Smooth muscle cell of the brain vasculature (primary cell): ENCODE data around the gene CITED1.

Experiments used
- DNase-seq: peaks from one replicate; pipeline ENCODE4 v3.0.0-alpha.2; 2012; ENCODE audit warnings: low read depth, low spot score

CITED1 gene

DNA sequence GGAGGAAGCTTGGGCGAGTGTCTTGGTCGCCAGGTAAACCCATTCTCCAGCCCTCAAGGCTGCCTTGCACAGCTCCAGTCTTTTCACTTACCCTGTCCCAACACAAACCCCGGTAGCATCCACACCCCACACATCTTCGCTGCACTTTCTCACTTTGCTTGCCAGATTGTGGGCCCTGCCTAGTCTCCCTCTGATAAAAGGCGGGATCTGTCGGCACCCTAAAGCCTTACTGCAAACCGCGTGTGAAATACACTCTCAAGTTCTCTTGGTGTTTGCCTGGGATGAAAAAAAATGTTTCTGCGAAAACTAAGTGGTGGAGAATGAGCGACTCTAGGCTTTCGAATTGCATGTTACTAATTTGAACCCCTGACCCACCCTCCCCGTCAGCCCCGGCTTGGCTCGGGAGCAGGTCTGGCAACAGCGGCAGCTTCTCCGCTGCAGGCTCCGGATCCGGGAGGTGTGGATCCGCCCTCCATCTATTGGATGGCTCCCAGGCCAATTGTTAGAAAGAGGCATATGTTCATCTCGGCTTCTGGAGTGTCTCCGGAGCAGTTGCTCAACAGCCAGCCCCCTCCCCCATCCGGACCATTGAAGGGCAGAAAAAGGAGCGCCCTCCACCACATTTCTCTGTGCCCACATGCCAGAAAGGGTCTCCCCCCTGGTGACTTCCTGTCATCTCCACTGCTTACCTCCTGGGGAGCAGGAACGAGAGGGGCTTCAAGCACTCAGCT, 3.0 kb upstream of the CITED1 start:
- DNase-seq = peak; percentile 29

DNA sequence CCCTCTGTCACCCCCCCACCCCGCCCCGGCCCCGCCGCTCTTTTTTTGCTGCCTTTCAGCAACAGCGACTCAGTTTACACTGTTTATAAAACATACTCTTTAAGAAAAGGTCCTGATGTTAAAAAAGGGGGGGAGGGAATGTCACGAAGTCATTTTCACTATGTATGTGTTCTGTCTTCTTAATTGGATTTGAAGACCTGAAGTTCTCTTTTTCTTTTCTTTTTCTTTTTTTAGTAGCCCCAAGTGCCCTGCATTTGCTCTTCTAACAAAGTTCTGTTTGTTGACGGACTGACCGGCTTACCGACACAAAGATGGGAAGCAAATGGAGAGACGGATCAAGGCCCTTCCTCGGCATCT, 2.5 kb upstream of the CITED1 start:
- DNase-seq = no peak

DNA sequence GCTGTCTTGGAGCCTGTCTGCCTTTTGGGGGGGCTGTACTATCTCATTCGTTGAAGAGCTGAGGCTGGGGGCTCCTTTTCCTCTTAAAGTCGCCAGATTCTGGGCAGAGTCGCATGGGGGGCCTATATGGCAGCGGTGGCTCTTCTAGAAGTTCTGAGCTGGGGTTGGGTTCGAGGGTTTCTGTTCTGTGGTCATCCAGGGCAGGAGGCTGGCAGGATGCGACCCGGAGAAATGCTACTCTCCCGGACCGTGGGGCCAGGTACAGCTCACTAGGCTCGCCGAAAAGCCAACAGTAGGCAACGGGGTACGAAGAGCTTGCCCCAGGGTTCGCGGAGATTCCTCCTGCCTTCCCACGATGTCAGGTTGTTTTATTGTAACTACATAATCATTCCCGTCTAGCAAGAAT, 1.9 kb upstream of the CITED1 start:
- DNase-seq = no peak

DNA sequence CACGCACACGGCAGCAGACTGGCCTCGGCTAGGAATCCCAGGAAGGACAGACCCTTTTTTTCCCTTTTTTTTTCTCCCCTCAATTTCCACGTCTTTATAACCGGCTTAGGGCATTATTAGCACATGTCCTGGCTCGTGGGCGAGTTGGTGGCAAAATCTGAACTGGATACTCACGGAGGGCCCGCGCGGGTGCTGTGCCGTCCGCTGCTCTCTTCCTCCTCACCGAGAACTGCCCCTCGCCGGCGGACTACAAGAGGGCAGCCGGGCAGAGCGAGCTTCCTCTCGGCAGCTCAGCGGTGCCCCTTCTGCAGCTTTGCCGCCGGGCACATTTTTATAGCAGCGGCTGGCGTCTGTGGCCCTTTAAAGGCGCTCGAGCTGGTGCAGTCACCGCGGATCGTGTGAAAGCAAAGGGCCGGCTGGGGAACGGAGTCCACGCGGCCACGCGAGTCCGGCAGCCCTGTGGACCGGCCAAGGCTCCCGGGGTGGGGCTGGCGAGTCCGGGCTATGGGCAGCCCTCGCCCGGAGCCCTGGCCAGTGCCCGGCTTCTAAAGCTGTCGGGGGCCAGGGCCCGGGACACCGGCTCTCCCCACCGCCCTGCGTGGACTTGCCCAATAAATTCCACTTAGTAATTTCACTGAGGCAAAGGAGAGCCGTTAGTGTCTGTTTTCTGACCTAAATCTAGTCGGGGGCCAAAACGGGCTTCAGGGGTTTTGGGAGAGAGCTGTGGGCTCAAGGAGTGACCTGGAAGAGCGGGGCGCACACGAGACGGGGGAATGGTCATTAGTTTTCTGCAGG, 1.3 kb upstream of the CITED1 start:
- DNase-seq = peak; percentile 6

DNA sequence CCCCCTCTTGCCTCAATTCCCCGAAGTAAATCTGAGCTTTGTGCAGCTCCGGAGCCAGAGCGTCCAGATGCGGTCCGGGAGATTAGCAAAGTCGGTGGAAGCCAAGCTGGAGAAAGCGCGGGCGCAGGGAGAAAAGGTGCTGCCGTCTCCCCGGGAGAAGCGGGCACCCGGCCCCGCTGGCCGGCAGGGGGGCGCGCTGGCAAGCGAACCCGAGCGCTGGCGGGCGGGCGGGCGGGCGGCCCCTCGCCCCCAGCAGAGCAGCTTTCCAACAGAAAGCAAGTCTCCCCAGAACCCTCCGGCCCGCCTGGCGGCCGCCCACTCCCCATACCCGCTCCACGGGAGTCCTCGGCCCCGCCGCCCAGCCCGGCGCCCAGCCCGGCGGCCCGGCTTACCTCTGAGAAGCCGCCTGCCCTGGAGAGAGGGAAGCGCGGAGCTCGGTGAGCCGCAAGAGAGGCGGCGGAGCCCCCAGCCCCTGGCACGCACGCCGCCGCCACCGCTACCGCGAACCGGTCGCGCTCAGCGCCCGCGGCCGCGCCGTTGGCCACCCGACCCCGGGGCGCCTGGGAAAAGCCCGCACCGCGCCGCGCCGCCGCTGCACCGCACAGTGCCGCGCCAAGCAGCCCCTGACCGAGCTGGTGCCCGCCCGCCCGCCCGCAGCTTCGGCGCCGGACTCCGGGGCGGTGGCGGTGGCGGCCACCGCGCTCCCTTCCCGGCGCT, 529 bp upstream of the CITED1 start:
- no peak for DNase-seq

DNA sequence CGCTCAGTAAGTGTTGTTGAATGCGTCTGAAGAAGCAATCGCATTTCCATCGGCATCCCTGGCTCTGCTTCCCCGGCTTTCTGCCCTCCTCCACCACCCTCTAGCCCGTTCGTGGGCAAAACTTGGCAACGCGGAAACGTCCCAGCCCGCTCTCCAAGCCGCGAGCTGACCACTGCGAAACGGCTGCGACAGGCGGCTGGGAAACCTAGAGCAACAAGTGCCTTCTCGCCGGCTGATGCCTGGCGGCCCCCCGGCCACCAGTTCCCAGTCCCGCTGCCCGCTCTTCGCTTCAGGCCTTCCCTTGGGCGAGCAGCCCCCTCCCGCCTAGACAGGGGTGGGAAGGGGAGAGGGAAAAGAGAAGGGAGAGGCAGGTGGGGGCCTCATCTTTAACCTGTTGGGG, 837 bp downstream of the CITED1 start:
- DNase-seq = no peak

DNA sequence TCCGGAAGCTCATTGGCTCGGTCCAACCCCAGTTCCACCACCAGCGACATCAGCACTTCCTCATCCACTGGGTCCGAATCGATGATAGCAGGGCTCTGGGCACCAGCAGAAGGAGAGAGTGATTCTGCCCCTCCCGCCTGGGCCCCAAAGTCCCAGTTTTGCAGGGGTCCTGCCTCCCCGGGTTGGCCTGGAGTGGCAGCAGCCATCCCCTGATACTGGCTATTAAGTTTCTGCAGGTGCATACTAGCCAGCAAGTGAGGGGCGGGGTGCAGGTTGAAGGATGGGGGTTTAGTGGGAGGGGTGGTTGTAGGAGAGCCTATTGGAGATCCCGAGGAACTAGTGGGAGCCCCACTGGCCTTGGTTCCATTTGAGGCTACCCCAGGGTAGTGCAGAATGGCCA, 3.9 kb downstream of the CITED1 start:
- no peak for DNase-seq

DNA sequence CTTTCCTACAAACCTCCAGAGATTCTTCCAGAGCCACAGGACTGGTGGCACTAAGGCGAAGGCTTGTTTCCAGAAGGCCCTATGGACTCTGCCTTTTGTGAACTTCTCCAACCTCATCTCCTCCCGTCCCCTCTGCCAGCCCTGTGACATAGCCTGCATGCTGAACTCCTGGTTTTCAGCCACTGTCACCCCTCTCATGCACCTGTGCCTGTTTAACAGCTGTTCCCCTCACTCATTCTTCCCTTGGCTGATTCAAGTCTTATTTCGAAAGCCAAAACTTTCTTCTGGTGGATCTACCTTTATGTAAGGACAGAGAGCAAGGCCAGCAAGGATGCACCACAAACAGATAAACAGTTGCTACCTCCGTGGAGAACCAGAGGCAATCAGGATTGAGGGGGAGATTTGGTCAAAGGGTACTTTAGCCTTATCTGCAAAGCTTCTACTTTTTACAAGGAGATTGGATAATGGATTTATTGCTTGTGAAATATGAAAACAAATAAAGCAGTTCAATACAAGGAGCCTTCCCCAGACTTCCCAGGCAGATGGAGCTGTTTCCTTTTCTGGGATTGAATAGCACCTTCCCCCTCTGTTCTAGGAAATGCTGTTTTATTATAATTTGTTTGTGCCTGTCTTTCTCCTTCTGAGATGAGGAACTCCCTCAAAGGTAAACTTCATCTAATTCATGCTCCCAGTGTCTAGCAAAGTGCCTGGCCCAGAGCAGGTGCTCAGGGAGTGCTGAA, 5.7 kb downstream of the CITED1 start:
- DNase-seq = no peak

DNA sequence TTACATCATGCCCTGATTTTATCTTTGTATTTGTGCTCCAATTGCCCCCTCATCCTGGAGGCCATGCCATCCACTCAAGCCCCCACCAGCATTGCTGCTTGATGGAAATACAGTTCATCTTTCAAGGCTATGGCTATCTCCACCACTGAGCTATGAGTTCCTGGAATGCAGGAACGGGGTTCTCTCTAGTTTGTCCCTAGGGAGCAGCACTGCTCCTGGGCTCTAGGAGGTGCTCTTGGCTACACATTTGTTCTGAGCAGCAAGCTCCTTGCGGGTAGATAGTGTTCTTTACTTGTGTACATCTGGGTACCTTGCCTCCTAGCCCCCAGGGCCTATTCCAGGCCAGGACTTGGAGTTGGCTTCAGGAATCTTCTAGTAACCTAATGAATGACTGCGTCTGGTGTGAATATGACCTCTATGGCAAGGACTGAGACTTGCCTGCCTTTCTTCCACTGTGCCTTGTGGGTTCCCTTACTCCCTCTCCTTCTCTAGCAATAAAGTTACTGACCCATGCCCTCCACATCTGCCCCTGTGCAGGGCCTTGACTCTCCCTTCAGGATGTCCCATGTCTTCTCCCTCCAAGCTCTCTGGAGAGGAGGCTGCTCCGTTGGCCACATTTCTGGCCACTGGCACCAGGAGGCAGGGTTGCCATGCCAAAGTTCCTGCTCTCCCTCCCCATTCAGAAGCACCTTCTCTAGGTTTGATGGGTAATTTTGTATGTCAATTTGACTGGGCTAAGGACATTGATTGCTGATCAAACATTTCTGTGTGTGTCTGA, 7.6 kb downstream of the CITED1 start:
- DNase-seq = no peak

DNA sequence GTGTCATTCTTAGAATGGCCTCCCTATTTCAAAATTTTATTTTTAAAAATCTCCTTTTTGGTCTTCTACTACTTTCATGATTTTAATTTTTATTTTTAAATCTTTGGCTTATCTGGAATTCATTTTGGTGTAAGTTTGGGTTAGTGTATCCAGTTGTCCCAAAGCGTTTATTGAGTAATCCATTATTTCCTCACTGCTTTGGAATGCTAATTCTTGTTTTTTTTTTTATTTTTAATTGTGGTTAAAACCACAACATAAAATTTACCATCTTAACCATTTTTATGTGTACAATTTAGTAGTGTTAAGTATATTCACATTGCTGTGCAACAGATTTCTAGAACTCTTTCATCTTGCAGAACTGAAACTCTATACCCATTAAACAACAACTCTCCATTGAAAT, 8.7 kb downstream of the CITED1 start:
- no peak for DNase-seq

DNA sequence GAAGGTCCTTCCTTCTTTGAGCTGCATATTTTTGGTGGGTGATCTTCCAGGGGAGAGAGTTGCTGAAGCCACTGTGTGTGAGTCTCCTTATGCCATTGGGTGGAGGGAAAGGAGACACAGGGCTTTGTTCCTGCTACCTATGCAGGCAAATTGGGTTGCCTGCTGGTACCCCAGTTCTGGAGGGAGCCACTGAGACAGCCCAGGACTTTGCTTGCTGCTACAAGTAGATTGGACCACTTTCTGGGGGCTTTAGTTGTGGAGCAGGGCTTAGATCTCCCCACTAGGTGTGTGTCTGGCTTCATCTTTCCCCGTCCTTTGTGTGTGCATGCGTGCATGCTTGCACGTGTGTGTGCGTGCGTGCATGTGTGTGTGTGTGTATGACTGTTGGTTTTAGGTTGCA, 10.0 kb downstream of the CITED1 start:
- no peak for DNase-seq

DNA sequence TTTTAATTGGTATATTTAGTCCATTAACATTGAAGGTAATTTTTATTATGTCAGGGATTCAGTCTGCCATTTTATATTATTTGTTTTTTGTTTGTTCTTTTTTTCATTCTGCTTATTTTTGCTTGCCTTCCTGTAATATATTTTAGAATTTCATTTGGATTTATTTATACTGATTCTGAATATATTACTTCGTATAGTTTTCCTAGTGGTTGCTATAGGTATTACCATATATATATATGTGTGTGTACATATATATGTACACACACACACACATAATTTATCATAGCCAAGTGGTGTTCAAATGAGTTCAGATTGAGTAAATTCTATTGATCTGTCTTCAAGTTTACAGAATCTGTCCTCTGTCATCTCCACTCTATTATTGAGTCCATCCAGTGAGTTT, 11.2 kb downstream of the CITED1 start:
- DNase-seq = no peak

DNA sequence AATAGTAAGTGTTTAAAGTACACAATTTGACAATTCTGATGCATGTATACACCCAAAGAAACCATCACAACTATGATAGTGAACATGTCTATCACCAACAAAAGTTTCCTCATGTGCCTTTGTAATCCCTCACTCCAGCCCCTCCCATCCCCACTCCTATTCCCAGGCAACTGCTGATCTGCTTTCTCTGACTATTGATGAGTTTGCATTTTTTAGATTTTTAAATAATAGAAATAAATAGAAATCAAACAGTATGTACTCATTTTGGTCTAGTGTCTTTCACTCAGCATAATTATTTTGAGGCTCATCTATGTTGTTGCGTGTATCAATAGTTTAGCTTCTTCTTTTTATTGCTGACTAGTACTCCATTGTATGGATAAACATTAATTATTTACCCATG, 23.4 kb downstream of the CITED1 start:
- DNase-seq = no peak

DNA sequence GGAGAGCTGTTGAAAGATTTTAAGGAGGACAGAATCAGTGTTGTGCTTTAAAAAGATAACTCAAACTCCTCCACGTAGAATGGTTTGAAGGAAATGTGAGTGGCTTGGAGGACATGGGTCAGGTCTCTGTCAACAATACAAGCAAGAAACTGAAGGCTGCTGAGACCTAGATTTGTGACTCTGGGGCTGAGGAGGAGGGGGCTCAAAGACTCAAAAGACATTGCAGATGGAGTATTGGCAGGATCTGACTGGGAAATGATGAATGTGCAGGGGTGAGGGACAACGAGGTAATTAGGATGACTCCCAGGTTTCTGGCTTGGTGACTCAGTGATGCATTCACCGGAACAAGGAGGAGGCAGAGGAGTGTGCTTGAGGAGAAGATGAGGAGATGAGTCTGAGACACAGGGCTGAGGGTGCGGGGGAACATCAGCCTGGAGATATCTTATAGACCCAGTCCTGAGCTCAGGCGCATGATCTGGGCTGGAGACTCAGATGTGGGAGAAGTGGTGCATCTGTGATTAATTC, 25.3 kb downstream of the CITED1 start:
- DNase-seq = no peak

DNA sequence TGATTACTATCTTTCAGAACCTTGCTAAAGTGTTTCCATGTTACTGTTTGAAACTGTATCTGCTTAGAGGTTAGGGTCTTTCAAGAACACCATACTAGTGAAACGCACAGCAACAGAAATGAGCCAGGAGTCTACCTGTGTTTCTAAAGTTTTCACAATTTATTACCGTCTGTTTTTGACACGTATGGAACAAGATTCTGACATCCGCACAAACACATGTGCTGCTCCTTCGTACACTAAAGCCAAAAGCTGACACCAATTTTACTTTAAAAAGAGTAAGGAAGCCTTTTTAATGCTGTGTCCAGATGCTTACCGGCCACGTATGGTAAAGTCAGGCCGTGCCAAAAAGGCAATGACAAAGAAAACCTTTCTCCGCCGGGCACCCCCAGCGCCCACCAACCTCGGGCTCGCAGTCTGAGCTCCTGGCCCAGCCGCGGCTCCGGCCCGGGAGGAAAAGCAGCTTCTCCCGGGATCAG, 29.2 kb downstream of the CITED1 start:
- no peak for DNase-seq

DNA sequence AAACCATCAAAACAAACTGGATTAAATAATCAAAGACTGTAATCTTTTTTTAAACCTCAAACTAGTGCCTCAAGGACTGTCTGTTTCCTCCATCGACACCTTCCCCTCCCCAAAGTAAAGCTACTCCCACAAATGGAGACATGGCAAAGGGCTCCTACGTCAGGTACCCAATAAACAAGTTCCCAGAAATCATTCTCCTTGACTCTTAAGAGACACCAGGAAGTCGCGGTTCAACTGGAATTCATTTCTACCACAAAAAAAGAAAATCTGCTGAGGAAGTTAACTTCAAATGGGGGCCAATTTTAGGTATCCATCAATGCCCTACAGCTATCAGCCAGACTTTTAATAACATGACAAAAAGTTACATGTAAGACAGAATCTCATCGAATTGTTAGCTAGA, 31.2 kb downstream of the CITED1 start:
- DNase-seq = no peak

DNA sequence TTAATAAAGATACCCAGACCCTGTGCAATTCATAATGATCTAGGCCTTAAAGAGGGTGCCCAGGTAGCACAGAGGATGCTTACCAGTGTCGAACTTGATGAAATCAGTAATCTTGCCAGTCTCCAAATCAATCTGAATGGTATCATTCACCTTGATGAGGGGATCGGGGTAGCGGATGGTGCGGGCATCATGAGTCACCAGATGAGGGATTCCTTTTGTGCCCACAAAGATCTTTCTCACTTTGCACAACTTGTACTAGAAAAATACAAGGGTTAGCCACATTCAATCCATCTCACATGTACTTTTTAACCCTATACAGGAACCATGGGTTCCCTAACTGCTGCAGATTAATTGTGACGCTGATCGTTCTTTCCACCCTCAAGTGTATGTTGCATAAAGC, 32.0 kb downstream of the CITED1 start:
- DNase-seq = no peak

DNA sequence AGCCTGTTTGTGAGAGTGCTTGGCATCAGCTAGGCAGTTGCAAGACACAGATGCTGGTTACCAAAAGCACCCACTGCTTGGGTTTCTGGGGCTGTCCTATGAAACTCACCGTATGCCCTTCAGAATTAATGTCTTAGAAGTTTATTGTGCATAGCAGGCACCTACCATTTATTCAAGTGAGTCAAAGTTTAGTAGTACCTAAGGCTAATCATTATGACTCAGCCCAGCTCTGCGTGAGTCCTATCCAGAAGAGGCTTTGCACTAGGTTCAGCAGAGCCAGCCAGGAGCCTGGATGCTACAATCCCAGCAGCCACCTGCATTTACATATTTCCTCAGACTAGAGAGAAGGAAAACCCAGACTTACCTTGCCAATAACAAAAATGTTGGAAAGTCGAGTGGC, 32.8 kb downstream of the CITED1 start:
- DNase-seq = no peak

DNA sequence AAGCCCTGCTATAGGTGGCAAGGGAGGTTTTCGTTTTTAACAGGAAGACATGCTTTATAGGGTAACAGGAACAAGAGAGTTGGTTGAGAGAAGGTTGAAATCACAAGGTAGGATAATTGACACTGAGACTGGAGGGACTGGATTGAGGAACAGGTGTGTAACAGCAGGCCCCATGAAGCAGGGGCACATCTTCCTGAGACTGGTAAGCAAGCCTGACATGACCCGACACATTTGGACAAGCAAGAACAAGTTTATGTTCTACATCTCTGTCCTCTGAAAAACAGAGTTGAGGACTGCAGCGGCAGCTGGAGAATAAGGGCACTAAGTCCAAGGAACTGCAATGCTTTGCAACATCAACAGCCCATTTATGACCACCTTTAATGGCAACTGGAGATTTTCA, 33.9 kb downstream of the CITED1 start:
- no peak for DNase-seq

DNA sequence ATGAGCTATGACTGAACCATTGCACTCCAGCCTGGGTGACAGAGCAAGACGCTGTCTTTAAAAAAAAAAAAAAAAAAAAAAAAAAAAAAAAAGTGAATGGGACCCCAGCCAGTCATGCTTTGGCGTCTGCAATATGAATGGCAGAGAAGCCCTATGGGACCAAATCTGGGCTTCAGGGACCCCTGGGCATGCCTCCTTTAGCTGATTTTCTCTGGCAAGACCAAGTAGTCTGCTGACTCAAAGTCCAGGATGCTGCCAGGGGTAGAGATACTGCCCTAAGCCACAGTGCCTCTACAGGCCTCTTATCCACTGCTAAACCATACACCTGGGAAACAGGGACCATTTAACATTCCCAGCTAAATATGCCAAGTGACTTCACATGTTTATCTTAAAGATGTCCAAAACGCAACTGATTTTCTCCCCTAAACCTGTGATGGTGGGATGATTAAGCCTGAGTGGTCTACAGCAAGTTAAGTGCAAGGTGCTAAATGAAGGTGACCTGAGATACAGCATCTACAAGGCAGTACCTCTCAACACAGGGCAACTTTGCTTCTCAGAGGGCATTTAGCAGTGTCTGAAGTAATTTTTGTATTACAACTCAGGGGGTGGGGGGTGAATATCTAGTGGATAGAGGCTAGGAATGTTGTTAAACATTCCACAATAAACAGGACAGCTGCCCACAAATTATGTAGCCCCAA, 34.5 kb downstream of the CITED1 start:
- no peak for DNase-seq
